HG02588 (cell line): ENCODE data around the gene HHIPL1.

Experiments
- ATAC-seq: cut with Tn5 transposase; IDR thresholded peaks from one replicate; pipeline ENCODE4 v1.9.1; 2021; ENCODE audit warnings: mild to moderate bottlenecking, moderate library complexity; ENCODE audit not compliant: unreplicated experiment

HHIPL1 gene

GRCh38 chr14:99644723-99645544 lies at the start of gene HHIPL1:
Gene HHIPL1, plus strand, starts transcription at chr14:99645129. Its CDS starts 79 bp downstream, at chr14:99645208.
- no peak for ATAC-seq

- ATAC-seq, result no peak
These were observed 49.4 kb upstream of the HHIPL1 start for GRCh38 chr14:99595524-99595923.

- ATAC-seq, result no peak
These were observed 48.8 kb upstream of the HHIPL1 start for GRCh38 chr14:99596071-99596627.

DNA sequence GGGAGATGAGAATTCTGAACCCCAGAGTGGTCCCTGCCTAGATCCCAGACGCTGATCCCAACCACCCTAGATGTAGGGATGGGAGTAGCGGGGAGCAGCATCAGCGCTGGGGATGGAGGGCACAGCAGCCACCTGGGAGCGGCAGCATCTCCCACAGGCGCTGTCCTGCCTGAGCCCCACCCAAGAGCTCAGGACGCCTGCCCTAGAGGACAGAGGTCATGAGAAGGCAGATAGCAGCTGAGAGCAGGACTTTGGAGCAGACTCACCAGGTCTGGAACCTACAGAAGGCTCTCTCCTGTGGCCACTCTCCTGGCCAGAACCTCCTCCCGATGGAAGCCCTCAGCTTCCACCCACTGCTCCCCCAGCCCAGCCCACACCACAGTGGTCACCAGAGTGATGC lies 48.2 kb upstream of the HHIPL1 start:
- ATAC-seq, result no peak

- no peak for ATAC-seq
These were observed 46.9 kb upstream of the HHIPL1 start for GRCh38 chr14:99597911-99598600.

DNA sequence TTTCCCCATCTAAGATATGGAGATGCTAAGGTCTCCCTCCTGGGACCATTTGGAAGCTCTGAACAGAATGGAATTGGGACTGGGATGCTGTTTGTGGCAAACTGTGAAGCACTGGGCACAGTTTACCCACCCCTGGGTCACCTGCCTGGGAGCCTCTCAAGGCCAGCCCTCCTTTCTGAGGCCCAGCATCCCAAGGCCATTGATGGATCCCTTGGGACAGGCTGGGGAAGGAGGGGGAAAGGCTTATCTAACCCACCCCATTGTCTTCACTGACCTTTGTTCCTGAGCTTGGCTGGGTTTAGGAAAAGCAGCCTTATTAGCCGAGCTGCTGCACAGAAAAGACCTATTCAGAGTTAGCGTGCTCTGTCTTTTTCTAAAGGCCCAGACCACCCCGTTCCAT lies 46.2 kb upstream of the HHIPL1 start:
- ATAC-seq, result no peak

- ATAC-seq, result no peak
These were observed 45.5 kb upstream of the HHIPL1 start for GRCh38 chr14:99599393-99599792.

DNA sequence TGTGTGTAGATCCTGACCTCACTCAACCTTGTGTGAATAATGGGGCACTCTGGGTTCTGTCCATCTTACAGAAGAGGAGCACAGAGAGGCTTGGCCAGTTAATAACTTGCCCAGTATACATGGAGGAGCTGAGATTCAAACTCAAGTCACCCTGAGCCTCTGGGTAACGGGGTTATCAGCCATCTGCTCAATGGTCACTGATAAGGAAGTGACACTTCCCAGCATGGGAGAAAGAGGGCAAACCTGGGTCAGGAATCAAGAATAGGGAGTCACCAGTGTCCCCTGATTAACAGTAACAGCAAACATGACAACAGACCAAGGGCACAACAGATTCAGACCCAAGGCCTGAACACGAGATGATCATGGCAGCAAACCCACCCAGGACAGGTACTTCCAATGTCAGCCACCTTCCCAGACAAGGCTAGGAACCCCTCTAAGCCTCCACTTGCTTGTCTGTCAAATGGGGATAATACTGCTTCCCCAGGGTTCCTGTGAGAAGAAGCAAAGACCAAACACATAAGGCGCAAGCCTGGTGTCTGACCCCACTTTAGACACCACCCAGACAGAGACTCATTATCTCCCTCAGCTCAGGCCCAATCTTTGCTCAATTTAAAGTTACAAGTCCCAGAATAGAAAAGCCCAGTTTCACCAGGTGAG lies 44.6 kb upstream of the HHIPL1 start:
- ATAC-seq, result no peak

GRCh38 chr14:99601361-99601831 lies 43.5 kb upstream of the HHIPL1 start:
- no peak for ATAC-seq

DNA sequence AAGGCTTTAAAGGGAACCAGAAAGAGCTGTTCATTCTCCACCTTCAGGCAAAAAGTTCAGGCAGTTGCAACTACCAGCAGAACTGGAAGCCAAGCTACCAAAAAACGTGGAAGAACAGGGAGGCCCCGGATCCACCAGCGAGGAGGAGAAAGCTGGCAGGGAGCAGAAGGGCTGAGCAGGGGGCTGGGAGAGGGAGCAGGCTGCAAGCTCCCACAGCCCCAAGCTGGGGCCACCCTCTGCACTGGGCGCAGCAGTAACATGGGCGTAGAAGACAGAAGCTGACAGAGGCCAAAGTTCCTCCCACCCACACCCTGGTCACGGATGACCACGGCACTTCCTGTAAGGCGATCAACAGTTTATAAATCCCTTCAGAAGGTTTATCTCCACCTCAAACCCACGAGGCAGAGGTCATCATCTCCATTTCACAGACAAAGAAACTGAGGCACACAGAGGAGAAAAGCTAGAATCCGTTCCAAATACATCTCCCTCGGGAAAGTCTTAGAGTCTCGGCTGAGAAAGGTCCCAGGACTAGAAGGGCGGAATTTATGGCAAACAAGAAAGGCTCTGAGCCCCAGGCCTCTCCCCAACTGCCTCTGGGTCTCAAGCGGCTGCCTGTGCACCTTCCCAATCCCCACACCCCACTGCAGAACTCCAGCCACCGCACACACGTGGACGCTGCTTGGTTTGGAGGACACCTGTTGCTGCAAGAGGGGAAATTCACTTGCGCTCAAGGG lies 42.7 kb upstream of the HHIPL1 start:
- ATAC-seq, result no peak

- no peak for ATAC-seq
These were observed 42.0 kb upstream of the HHIPL1 start for GRCh38 chr14:99602788-99603415.

- ATAC-seq, result no peak
These were observed 41.3 kb upstream of the HHIPL1 start, which contains the start of gene CCDC85C for GRCh38 chr14:99603471-99604277. Gene CCDC85C, minus strand, starts transcription at chr14:99604207. Its CDS starts 248 bp downstream, at chr14:99603959.

- ATAC-seq, result peak; percentile 92
These were observed 40.6 kb upstream of the HHIPL1 start for GRCh38 chr14:99604278-99604765.

- ATAC-seq, result peak; percentile 16
These were observed 40.1 kb upstream of the HHIPL1 start for GRCh38 chr14:99604766-99605298.

- no peak for ATAC-seq
These were observed 39.5 kb upstream of the HHIPL1 start for GRCh38 chr14:99605299-99605961.

DNA sequence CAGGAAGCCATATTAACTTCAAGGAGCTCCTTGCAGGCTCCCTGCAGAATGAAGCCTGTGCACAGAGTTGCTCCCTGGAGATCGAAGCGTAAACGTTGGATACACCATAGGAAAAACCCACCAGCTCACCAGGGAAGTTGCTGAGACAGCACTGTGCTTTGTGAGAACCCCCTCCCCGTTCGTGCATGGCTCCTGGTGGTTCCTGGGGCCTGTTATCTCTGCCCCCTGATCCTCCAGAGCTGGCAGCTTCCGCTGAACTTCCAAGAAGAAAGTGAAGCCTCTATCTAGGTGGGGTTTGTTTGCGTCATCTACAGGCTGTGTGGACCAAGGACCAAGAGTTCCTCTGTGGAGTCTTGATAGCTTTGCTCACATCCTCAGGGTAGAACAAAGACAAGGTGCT lies 38.6 kb upstream of the HHIPL1 start:
- no peak for ATAC-seq

GRCh38 chr14:99608591-99608990 lies 36.3 kb upstream of the HHIPL1 start:
- no peak for ATAC-seq
